Measurements from ENCODE around the gene TMEM212.

- TF ChIP-seq EZH2 (IDR thresholded peaks at IDR 0.05; ENCODE audit: insufficient read depth, low read length) (no peak), CTCF (IDR thresholded peaks at IDR 0.05; ENCODE audit: insufficient read depth, low read depth, low read length) (no peak)
Observed at GRCh38 chr3:171896316-171896715, 53.2 kb downstream of the TMEM212 start.
